HEK293T (cell line): Measurements from ENCODE around the gene UCN.
"Not testable (repeated sequence)": the region's sequence is repeated elsewhere in the genome, so short reads cannot be mapped to it uniquely, and the experiment has no call there.

Source experiments
- CTCF ChIA-PET: fragments of 350-600 bp; formaldehyde crosslinking; extraction: SDS; loops from one replicate; lab custom pipeline; 2021; ENCODE audit warnings: antibody characterized with exemption, inconsistent platforms; lab: Yijun Ruan, JAX
- POLR2A ChIA-PET: fragments of 350-600 bp; formaldehyde crosslinking; extraction: SDS; loops from one replicate; lab custom pipeline; 2020; ENCODE audit warnings: antibody characterized with exemption, inconsistent platforms; lab: Yijun Ruan, JAX
- DNase-seq: peaks from one replicate; pipeline ENCODE4 v3.0.0; 2012; ENCODE audit warnings: mixed read lengths; ENCODE audit errors: extremely low spot score
- ARNT ChIP-seq: fragments of 450-650 bp; IDR thresholded peaks from 2 replicates; pipeline ENCODE4 v1.6.1; 2017; ENCODE audit warnings: mild to moderate bottlenecking
- BHLHE40 ChIP-seq: fragments of 450-650 bp; IDR thresholded peaks from 2 replicates; pipeline ENCODE4 v1.6.1; 2016; ENCODE audit warnings: mild to moderate bottlenecking, moderate library complexity, borderline replicate concordance
- CTBP1 ChIP-seq: fragments of 450-650 bp; IDR thresholded peaks from 2 replicates; pipeline ENCODE4 v1.6.1; 2016; ENCODE audit warnings: borderline replicate concordance
- ELF4 ChIP-seq: fragments of 450-650 bp; IDR thresholded peaks from 2 replicates; pipeline ENCODE4 v1.6.1; 2017; ENCODE audit warnings: antibody characterized with exemption
- FOXK2 ChIP-seq: fragments of 450-650 bp; IDR thresholded peaks from 2 replicates; pipeline ENCODE4 v1.6.1; 2016; ENCODE audit warnings: mild to moderate bottlenecking
- FOXM1 ChIP-seq: fragments of 450-650 bp; IDR thresholded peaks from 2 replicates; pipeline ENCODE4 v1.6.1; 2017; ENCODE audit warnings: mild to moderate bottlenecking, borderline replicate concordance
- HDGF ChIP-seq: fragments of 450-650 bp; IDR thresholded peaks from 2 replicates; pipeline ENCODE4 v1.6.1; 2017; ENCODE audit warnings: antibody characterized with exemption, borderline replicate concordance
- L3MBTL2 ChIP-seq: fragments of 450-650 bp; conservative IDR thresholded peaks from 2 replicates; pipeline ENCODE4 v1.6.1; 2016; ENCODE audit warnings: mild to moderate bottlenecking
- LEF1 ChIP-seq: fragments of 450-650 bp; IDR thresholded peaks from 2 replicates; pipeline ENCODE4 v1.6.1; 2017; ENCODE audit warnings: mild to moderate bottlenecking, borderline replicate concordance
- NFRKB ChIP-seq: fragments of 450-650 bp; IDR thresholded peaks from 2 replicates; pipeline ENCODE4 v1.6.1; 2016; ENCODE audit warnings: mild to moderate bottlenecking, moderate library complexity
- PKNOX1 ChIP-seq: fragments of 450-650 bp; IDR thresholded peaks from 2 replicates; pipeline ENCODE4 v1.6.1; 2016
- SP1 ChIP-seq: fragments of 450-650 bp; IDR thresholded peaks from 2 replicates; pipeline ENCODE4 v1.6.1; 2017
- SUZ12 ChIP-seq: fragments of 450-650 bp; IDR thresholded peaks from 2 replicates; pipeline ENCODE4 v1.6.1; 2016; ENCODE audit warnings: mild to moderate bottlenecking
- TARDBP ChIP-seq: fragments of 450-650 bp; IDR thresholded peaks from 2 replicates; pipeline ENCODE4 v1.6.1; 2016
- ZNF384 ChIP-seq: fragments of 450-650 bp; IDR thresholded peaks from 2 replicates; pipeline ENCODE4 v1.6.1; 2016

UCN gene

GRCh38 chr2:27304488-27305240 lies 3.6 kb downstream of the UCN start:
- no peak for DNase-seq
- CTCF ChIA-PET, result interaction anchor here (0.6 kb wide), 1 partner anchor 257 kb away, joined by 3 read pairs; no protein-coding TSS in a partner anchor
- POLR2A ChIA-PET, result no interaction called here
- no peak for TF ChIP-seq NFRKB
- TF ChIP-seq CTBP1, result no peak
- no peak for TF ChIP-seq FOXM1
- TF ChIP-seq FOXK2, result no peak
- TF ChIP-seq SP1, result no peak
- TF ChIP-seq LEF1, result no peak
- TF ChIP-seq L3MBTL2, result no peak
- TF ChIP-seq PKNOX1, result no peak
- no peak for TF ChIP-seq ARNT
- TF ChIP-seq BHLHE40, result no peak
- TF ChIP-seq ELF4, result no peak
- TF ChIP-seq TARDBP, result no peak
- TF ChIP-seq SUZ12, result no peak

- DNase-seq, result peak; percentile 67
- POLR2A ChIA-PET, result interaction anchor here (0.6 to 1.7 kb wide), 10 partner anchors 10 to 216 kb away, joined by 3 to 11 read pairs (median 4); partner anchors contain the start of genes GTF3C2, KHK, SLC30A3 and TRIM54
- TF ChIP-seq HDGF, result no peak
- no peak for TF ChIP-seq CTBP1
- TF ChIP-seq ZNF384, result peak; percentile 99
- CTCF ChIA-PET, result interaction anchor here (0.6 to 3.4 kb wide), 24 partner anchors 10 to 258 kb away, joined by 3 to 28 read pairs (median 3); partner anchors contain the start of genes KHK and PREB
Observed at GRCh38 chr2:27303093-27304025, 4.9 kb downstream of the UCN start.

GRCh38 chr2:27300606-27301005 lies 7.6 kb downstream of the UCN start:
- POLR2A ChIA-PET, result interaction anchor here (0.9 kb wide), 1 partner anchor 16 kb away, joined by 3 read pairs; no protein-coding TSS in a partner anchor
- not testable (repeated sequence) for DNase-seq

GRCh38 chr2:27298391-27299080 lies 9.7 kb downstream of the UCN start:
- CTCF ChIA-PET, result interaction anchor here (0.6 kb wide), 1 partner anchor 337 kb away, joined by 3 read pairs; no protein-coding TSS in a partner anchor
- POLR2A ChIA-PET, result no interaction called here
- DNase-seq, result no peak
- TF ChIP-seq CTBP1 (no peak), SP1 (no peak), ELF4 (no peak), SUZ12 (no peak), LEF1 (no peak), FOXM1 (no peak), PKNOX1 (no peak), TARDBP (no peak), NFRKB (no peak), ZNF384 (no peak), HDGF (no peak)

More at GRCh38 chr2:27300606-27301005, 7.6 kb downstream of the UCN start:
- CTCF ChIA-PET, result interaction anchor here (1.3 to 3.4 kb wide), 2 partner anchors 8 to 21 kb away, joined by 4 to 28 read pairs; no protein-coding TSS in a partner anchor

- no peak for DNase-seq
- ChIA-PET POLR2A (no interaction called here), CTCF (no interaction called here)
- TF ChIP-seq BHLHE40 (no peak), ARNT (no peak), FOXM1 (no peak)
Observed at GRCh38 chr2:27297195-27297594, 11.1 kb downstream of the UCN start.

GRCh38 chr2:27296481-27296880 lies 11.8 kb downstream of the UCN start:
- no peak for DNase-seq
- no peak for TF ChIP-seq TARDBP
- ChIA-PET CTCF (no interaction called here), POLR2A (no interaction called here)

GRCh38 chr2:27294928-27295327 lies 13.3 kb downstream of the UCN start:
- TF ChIP-seq ZNF384 (no peak), L3MBTL2 (no peak), FOXM1 (no peak), FOXK2 (no peak), CTBP1 (no peak), HDGF (no peak), LEF1 (no peak)
- CTCF ChIA-PET, result no interaction called here

More at GRCh38 chr2:27294928-27295327, 13.3 kb downstream of the UCN start:
- POLR2A ChIA-PET, result no interaction called here
- no peak for DNase-seq
